PC-9 (cell line): Measurements from ENCODE around the gene C22orf31. TPM values are rescaled to one million over a fixed set of nuclear protein-coding genes. Genes with fewer than 3 reads are reported as not detected.

Source experiments
- BruUV-seq: library from RNA; stranded (reverse); fragments of 400-500 nt; replicated peaks from 2 replicates; lab custom pipeline; 2021; lab: Mats Ljungman, UMichigan
- CTCF ChIA-PET: fragments of 300-600 bp; sonication (Branson Sonifier 250); formaldehyde crosslinking; loops from one replicate; lab custom pipeline; 2022; ENCODE audit warnings: antibody characterized with exemption; lab: Charles Lee
- POLR2A ChIA-PET: fragments of 300-600 bp; sonication (Branson Sonifier 250); formaldehyde crosslinking; loops from one replicate; lab custom pipeline; 2022; ENCODE audit warnings: antibody characterized with exemption; ENCODE audit not compliant: unreplicated experiment; lab: Charles Lee
- DNase-seq, 2 experiments: peaks; one replicate each; pipeline versions ENCODE4 v3.0.0 to v3.0.0-alpha.2; 2015 to 2022; ENCODE audit warnings: mixed read lengths in 1 of 2
- H2AFZ ChIP-seq: fragments of 200-600 bp; sonication (generic); 2 replicates; pipeline ENCODE4 v1.8.1; 2017; ENCODE audit warnings: antibody characterized with exemption
- H3F3A ChIP-seq: fragments of 200-600 bp; sonication (generic); 2 replicates; pipeline ENCODE4 v1.8.1; 2017; ENCODE audit warnings: antibody characterized with exemption, mild to moderate bottlenecking, low read depth; ENCODE audit not compliant: insufficient read depth
- H3K27ac ChIP-seq: fragments of 200-600 bp; sonication (generic); 2 replicates; pipeline ENCODE4 v1.6.1; 2016; ENCODE audit warnings: mixed run types
- H3K27me3 ChIP-seq: fragments of 200-600 bp; sonication (generic); 2 replicates; pipeline ENCODE4 v1.6.1; 2016; ENCODE audit warnings: low read depth, mixed run types; ENCODE audit not compliant: insufficient read depth
- H3K36me3 ChIP-seq: fragments of 200-600 bp; sonication (generic); 2 replicates; pipeline ENCODE4 v1.6.1; 2016; ENCODE audit warnings: low read depth, mixed run types
- H3K4me1 ChIP-seq: fragments of 200-600 bp; sonication (generic); replicated peaks from 2 replicates; pipeline ENCODE4 v1.6.1; 2016; ENCODE audit warnings: mixed run types; ENCODE audit not compliant: insufficient read depth
- H3K4me2 ChIP-seq: fragments of 200-600 bp; sonication (generic); 2 replicates; pipeline ENCODE4 v1.6.1; 2017; ENCODE audit warnings: mixed run types
- H3K4me3 ChIP-seq: fragments of 200-600 bp; sonication (generic); 2 replicates; pipeline ENCODE4 v1.6.1; 2016; ENCODE audit warnings: mixed run types
- H3K79me2 ChIP-seq: fragments of 200-600 bp; sonication (generic); 2 replicates; pipeline ENCODE4 v1.6.1; 2017; ENCODE audit warnings: low read depth, mixed run types
- H3K9me2 ChIP-seq: fragments of 200-600 bp; sonication (generic); 2 replicates; pipeline ENCODE4 v1.8.1; 2017; ENCODE audit warnings: mild to moderate bottlenecking; ENCODE audit not compliant: insufficient read depth
- H3K9me3 ChIP-seq: fragments of 200-600 bp; sonication (generic); 2 replicates; pipeline ENCODE4 v1.8.1; 2016; ENCODE audit warnings: low read depth; ENCODE audit not compliant: insufficient read depth
- H4K20me1 ChIP-seq: fragments of 200-600 bp; sonication (generic); 2 replicates; pipeline ENCODE4 v1.8.1; 2017; ENCODE audit not compliant: insufficient read depth
- EZH2 ChIP-seq: fragments of 200-600 bp; sonication (generic); IDR thresholded peaks from 2 replicates; pipeline ENCODE4 v1.8.0; 2017; ENCODE audit warnings: antibody characterized with exemption, low read depth
- intact Hi-C: fragments of 100-400 bp; cut with micrococcal nuclease; formaldehyde crosslinking; loops from one replicate; pipeline ENCODE4 v1.10.0; 2022; ENCODE audit not compliant: unreplicated experiment
- total RNA-seq: library from RNA; stranded (reverse); gene quantifications from 2 replicates; pipeline ENCODE4 v1.2.3, GENCODE V29; 2021
- TF ChIP-seq, protein P1 (sequence below): fragments of 200-600 bp; sonication (generic); conservative IDR thresholded peaks from 2 replicates; pipeline ENCODE4 v1.6.1; 2017; ENCODE audit warnings: mixed run types, antibody characterized with exemption, mild to moderate bottlenecking, moderate library complexity

The C22orf31 gene
- total RNA-seq, 1 experiment from 2014 or later: not detected

- no peaks in the 10 kb centered on the region for H3K27me3 ChIP-seq
- H3K9me3 ChIP-seq: no peaks in the 10 kb centered on the region
- DNase-seq: no peak
- H3K79me2 ChIP-seq: no peaks in the 10 kb centered on the region
- H3F3A ChIP-seq: no peaks in the 10 kb centered on the region
- no peaks in the 10 kb centered on the region for H3K4me1 ChIP-seq
- H3K4me2 ChIP-seq: no peak overlapping the region
- ChIA-PET CTCF (no interaction called here), POLR2A (no interaction called here)
- no peak overlapping the region for H3K27ac ChIP-seq
- no peaks in the 10 kb centered on the region for H4K20me1 ChIP-seq
- H3K9me2 ChIP-seq: no peaks in the 10 kb centered on the region
- intact Hi-C loops: no loop called here
- no peak overlapping the region for H3K4me3 ChIP-seq
- TF ChIP-seq, protein P1, sequence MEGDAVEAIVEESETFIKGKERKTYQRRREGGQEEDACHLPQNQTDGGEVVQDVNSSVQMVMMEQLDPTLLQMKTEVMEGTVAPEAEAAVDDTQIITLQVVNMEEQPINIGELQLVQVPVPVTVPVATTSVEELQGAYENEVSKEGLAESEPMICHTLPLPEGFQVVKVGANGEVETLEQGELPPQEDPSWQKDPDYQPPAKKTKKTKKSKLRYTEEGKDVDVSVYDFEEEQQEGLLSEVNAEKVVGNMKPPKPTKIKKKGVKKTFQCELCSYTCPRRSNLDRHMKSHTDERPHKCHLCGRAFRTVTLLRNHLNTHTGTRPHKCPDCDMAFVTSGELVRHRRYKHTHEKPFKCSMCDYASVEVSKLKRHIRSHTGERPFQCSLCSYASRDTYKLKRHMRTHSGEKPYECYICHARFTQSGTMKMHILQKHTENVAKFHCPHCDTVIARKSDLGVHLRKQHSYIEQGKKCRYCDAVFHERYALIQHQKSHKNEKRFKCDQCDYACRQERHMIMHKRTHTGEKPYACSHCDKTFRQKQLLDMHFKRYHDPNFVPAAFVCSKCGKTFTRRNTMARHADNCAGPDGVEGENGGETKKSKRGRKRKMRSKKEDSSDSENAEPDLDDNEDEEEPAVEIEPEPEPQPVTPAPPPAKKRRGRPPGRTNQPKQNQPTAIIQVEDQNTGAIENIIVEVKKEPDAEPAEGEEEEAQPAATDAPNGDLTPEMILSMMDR: no peak
- TF ChIP-seq EZH2: no peak
- H3K36me3 ChIP-seq: no peaks in the 10 kb centered on the region
- no TSS peak for BruUV-seq
- H2AFZ ChIP-seq: no peak overlapping the region
These were observed 49.6 kb downstream of the C22orf31 start for GRCh38 chr22:29012101-29012433.

DNA sequence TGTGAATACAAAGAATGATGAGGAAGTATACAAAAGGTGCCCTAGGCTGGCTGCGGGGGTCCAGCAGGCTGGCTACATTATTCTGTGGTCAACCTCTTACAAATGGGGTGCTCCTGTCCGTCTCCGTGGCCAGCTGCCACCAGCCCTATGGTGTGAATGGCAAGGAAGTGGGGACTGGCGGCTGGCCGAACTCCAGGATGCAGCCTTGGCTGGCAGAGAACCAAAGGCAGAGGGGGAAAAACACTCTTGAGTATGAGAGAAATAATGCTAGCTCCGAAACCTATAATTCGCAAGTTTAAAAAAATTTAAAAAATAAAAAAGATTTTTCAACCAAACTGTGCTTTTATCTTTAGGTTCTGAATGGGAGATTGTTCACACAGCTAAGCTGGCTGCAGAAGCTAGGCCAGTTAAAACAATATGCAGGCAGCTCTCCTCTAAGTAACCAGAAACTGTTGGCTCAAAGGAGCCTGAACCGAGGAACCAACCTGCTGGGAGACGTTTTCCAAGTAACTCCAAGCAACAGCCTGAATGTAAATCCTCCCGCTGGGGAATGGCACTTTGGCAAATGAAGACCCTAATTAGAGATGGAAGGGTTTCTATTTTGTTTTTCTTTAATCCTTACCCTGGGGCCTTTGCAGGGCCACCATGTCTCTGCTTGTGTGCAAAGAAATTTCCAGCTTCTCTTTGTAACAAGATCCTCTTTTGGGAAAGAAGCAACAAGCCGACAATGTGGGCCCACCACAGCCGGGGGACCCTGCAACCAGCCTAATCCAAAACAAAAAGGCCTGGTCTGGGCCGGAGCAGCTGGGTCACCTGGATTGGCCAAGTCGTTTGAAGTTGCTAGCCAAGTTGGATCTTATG is 50.2 kb downstream of the C22orf31 start:
- Histone ChIP-seq H3K27ac (no peak overlapping the region), H3K9me2 (no peaks in the 10 kb centered on the region), H3K4me2 (no peak overlapping the region), H3K27me3 (no peaks in the 10 kb centered on the region), H3K4me1 (no peaks in the 10 kb centered on the region), H3K9me3 (no peaks in the 10 kb centered on the region), H4K20me1 (no peaks in the 10 kb centered on the region), H3F3A (no peaks in the 10 kb centered on the region; the same call in 1 of the 2 replicates), H3K36me3 (no peaks in the 10 kb centered on the region), H3K79me2 (no peaks in the 10 kb centered on the region), H2AFZ (no peak overlapping the region), H3K4me3 (no peak overlapping the region)
- no peak for DNase-seq
- no TSS peak for BruUV-seq
- intact Hi-C loops: no loop called here
- POLR2A ChIA-PET: no interaction called here
- CTCF ChIA-PET: no interaction called here
- TF ChIP-seq, protein P1: no peak
- TF ChIP-seq EZH2: no peak

DNA sequence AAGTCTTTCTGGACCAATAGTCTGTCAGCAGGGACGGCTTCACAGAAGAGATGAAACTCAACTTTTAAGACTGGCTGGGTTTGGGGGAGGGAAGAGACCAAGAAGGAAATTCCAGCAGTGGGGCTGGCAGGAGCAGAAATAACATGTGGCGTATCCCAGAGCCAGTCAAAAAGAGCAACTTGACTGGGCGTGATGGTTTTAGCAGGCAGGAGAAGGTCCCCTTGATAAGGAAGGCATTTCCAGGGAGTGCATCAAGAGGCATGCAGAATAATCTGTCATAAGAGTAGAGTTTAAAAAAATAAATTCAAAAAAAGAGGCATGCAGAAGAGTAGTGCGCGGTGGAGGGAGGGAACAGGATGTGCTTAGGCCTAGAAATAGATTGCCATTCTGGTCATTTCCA is 52.5 kb downstream of the C22orf31 start:
- H4K20me1 ChIP-seq: no peaks in the 10 kb centered on the region
- H3K36me3 ChIP-seq: no peaks in the 10 kb centered on the region
- H3K4me3 ChIP-seq: no peak overlapping the region
- H3K9me2 ChIP-seq: no peaks in the 10 kb centered on the region
- no peaks in the 10 kb centered on the region; the same call in 1 of the 2 replicates for H3F3A ChIP-seq
- ChIA-PET CTCF (no interaction called here), POLR2A (no interaction called here)
- TF ChIP-seq, protein P1: no peak
- TF ChIP-seq EZH2: no peak
- no peaks in the 10 kb centered on the region for H3K27me3 ChIP-seq
- H3K9me3 ChIP-seq: no peaks in the 10 kb centered on the region
- H3K27ac ChIP-seq: no peak overlapping the region
- H3K4me1 ChIP-seq: no peaks in the 10 kb centered on the region; the same call in 1 of the 2 replicates
- H2AFZ ChIP-seq: no peak overlapping the region
- no TSS peak for BruUV-seq
- no peaks in the 10 kb centered on the region for H3K79me2 ChIP-seq
- no peak overlapping the region for H3K4me2 ChIP-seq
- intact Hi-C loops: no loop called here
- no peak for DNase-seq

Other genes with a start within 250 kb of the C22orf31 start
- gene ZNRF3, start 178.3 kb downstream of the C22orf31 start, total RNA-seq: 5.2 TPM in 2 replicates
- 4.6 and 6.1 TPM in 2 replicates for gene KREMEN1, start 11.2 kb upstream of the C22orf31 start, total RNA-seq
- 1.1 and 3.1 TPM in 2 replicates for gene EMID1, start 144.1 kb upstream of the C22orf31 start, total RNA-seq
- 17.6 and 21.9 TPM in 2 replicates for gene RHBDD3, start 206.2 kb upstream of the C22orf31 start, total RNA-seq
- 136 and 200 TPM in 2 replicates for gene EWSR1, start 206.4 kb upstream of the C22orf31 start, total RNA-seq
- 15.2 and 16.6 TPM in 2 replicates for gene GAS2L1, start 244.8 kb upstream of the C22orf31 start, total RNA-seq